Umbilical cord (tissue), 2 donors: Measurements from ENCODE around the gene CAMTA1. TPM values are rescaled to one million over a fixed set of nuclear protein-coding genes. Genes with fewer than 3 reads are reported as not detected.

Experiments used
- DNase-seq: peaks from one replicate; pipeline ENCODE4 v3.0.0-alpha.2; 2015; ENCODE audit warnings: low spot score
- total RNA-seq: library from RNA; depleted of rRNA; stranded (reverse); fragments of >200 nt; gene quantifications from one replicate; pipeline ENCODE4 v1.2.3, GENCODE V29; 2014; ENCODE audit warnings: low replicate concordance; ENCODE audit not compliant: insufficient read depth

Gene CAMTA1
- total RNA-seq, 1 donor from 2014 or later: 29.6 TPM

DNA sequence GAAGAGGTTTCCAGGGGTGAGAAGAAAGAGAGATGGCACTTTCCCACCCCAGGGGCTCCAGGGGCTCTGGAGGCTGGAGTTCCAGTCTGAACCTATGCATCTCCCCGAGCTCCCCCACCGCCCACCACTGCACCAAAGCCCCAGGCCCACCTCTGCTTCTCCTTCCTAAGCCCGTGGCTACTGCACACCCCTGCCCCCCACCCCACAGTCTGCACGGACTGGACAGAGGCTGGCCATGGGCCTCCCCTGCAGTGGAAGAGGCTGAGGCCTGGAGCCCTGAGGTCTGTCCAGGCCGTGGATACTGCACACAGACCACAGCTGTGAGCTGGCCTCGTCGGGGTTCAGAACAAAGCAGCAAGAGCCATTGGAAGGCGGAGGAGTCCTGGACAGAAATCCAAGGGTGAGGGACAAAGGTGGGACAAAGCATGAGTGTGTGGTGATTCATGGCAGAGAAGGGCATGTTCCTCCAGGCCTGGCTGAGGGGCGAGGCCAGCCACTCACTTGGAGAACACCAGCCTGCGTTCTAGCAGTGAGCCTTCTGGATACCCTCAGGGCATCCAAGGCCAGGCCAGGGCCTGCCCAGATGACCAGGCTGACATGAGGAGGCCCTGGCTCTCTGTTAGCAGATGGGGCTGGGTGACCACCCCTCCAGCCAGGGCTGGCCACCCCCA is 741.1 kb downstream of the CAMTA1 start:
- DNase-seq: no peak

DNA sequence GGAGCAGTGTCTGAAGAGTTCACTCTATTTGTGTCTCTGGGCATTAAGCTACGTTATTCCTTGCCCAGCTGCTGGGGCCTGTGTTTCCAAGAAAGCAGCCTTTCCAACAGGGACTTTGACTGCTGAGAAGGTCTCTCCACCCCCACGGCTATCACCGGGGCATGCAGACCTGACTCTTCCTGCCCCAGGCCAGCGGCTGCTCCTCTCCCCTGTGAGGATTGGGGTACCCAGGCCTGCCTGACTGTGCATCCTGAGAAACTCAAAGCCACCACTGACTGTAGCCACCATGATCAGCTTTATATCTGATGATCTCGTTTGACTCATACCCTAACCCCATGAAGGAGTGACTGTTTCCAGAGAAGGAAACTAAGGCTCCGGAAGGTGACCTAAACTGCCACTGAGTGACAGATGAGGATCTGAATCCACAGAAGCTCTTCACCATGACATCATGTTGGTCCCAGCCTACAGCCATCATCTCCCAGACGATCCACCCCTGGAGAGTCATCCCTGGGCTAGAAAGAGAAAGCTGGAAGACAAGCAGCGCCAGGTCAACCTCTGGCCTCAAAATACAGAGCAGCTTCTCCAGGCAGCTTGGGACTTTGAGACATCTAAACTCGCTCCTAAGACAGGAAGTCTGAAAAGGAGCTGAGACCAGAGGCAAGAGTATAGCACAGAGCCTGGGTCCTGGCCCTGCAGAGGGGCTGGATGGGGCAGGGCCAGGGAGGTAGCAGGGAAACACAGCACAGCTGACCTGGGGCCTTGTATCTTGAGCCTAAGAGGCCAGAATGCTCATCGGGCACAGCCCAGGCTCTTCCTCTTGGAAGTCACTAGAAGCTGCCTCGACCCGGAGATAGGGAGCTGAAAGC is 741.8 kb downstream of the CAMTA1 start:
- no peak for DNase-seq

DNA sequence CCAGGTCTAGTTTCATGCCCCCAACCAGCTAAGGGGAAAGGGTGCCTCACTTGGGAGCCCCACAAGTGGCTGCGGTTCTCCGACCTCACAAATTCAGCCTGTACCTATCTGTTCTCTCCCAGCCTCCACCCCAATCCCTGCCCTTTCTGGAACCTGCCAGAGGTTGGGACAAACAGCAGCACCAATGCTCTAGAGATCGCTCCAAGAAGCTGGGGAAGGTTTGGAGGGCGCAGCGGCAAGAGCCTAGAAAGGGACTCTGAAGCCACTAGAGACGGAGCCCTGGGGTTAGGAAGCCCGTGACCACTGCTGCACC is 742.4 kb downstream of the CAMTA1 start:
- no peak for DNase-seq

DNA sequence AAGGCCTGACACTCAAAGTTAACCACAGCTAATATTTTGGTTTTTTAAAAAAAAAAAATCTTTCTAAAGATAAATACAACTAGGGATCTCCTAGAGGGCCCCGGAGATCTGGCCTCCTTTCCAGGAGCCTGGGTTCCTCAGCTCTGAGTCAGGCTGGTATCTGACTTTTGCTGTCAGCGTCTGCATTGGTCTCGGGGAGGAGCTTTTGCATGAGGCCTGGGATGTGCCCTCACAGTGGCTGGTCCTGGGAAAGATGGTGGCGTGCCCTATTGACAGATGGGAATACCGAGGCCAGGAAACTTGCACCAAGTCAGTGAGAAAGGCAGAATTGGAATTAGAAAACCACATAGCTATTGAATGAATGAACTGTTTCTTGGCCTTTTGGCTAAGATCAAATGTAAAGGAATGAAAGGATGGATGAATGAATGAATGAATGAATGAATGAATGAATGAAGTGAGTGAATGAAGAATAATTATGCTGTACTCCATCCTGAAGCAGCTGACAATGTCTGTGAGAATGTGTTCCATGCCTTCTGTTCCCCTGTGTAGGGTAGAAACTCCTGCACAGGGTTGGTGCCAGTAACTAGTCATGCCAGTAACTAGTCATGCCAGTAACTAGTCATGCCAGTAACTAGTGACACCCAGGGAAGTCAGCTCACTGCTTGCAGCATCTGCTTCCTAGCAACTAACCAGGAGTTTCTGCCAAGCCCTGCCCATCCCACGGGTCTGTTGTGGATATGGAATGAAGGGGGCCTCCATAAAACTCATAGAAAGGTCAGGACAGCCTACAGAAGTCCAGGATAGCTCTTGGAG is 743.3 kb downstream of the CAMTA1 start:
- DNase-seq: no peak

DNA sequence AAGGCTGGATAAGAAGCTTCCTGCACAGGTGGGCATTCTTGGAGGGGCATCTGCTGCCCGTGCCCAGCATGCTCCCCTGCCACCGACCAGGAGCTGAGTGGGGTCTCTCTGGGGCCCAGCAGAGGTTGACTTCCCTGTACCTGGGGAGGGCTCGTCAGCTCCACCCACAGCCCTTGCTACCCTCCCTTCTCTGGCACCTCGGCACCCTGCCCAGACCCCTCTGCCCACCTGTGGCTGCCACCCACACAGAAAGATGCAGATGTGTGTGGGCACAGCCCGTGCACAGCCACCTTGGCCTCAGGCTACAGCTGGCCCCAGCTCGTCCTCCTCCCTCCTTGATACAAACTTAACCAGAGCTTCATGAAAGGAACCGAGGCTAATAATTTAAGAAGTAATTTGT is 744.7 kb downstream of the CAMTA1 start:
- no peak for DNase-seq

DNA sequence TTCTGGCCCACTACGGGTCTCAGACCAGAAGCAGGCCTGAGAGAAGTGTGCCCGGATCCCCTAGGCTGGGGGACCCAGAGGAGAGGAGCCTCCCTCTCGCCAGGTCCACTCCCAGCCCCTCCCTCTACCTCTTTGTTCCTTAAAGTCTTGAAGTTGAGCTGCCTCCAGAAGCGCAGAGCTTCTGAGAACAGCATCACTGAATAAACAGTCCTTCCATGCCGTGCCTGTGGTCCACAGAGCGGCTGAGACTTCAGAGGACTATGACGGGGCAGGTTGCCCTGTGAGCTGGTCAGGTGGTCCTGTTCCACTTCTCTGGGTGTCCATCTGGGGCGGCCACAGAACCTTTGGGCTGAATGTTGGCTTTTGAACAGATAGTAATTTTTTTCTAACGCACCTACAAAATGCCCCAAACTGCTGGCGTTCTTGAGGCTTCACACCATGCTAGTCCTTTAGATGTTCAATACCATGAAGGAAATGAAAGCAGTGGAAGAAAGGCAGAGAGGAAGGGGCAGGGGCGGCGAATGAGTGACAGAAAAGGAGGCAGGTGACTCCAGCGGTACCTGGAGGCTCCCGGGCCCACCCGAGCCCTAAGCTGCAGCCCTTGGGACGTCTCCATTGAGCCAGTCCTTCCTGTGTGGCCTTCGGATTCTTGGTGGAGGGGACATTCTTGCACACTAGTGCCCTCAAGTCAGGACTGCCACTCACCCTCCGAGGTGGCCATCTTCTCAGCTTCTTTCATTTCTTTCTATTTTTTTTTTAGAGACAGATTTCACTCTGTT is 746.5 kb downstream of the CAMTA1 start:
- no peak for DNase-seq

DNA sequence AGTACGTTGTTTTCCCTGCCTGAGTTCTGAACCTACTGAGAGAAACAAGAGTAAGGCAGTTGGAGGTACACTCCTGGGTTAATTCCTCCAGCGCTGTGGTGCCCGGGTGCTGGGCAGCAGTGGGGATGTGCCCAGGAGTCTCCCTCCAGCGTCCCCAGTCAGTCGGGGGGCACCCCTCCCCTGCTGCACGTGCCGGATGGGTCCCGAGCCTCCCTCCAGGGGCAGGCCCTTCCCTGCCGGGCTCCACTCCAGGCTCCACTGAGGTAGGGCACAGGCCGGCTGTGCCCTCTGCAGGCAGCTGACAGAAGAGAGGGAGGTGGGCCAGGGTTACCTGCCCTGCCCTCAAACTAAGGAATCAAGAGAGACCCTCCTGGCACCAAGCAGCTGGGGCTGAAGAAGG is 747.8 kb downstream of the CAMTA1 start:
- no peak for DNase-seq

DNA sequence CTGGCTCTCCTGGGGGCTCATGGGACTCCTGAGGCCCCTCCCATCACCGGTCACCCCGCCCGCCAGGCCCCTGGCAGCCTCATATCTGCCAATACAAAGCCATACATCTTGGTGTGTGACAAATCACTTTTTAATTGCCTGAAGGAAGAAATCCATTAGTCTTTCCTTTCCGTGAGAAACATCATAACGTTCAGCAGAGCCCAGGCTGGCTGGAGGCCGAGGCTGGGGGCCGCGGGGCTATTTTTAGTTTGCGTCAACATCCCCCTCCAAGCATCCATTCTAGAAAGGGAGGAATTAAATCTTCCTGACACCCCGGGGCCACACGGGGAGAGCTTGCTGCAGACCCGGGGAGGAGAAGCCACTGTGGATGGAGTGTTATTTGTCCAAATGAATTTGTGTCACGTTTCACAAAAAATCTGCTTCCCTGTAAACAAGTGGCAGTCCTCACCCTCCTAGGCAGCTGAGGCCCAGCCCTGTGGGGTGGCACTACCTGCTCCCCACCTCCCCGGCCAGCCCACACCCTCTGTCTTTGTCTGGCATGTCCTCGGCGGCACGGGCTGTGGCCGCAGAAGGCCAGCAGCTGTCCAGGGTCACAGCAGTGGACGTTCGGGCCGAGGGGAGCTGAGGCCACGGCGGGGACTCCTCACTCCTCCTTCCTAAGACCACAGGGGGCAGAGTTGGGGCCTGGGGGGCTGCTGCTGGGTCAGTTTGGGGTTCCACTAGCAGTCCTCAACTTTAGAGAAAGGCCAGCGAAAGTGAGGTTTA is 749.0 kb downstream of the CAMTA1 start:
- no peak for DNase-seq

DNA sequence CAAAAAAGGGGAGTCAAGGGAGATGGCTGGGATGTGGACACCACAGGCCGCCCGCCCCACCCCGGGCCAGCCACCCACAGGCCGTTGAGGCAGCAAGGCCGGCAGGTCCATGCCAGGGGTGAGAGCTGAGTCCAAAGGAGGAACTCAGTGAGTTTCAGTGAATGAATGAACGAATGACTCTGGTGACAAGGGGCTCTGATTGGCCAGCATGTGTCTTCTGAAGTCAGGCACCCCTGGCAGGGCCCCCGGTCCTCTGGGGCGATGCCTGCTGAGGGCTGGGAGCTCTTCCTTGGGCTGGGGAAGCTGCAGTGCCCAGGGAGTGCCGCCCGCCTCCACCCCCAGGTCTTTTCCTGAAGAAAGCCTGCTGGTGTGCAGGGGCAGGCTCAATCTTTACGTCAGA is 749.8 kb downstream of the CAMTA1 start:
- DNase-seq: no peak

DNA sequence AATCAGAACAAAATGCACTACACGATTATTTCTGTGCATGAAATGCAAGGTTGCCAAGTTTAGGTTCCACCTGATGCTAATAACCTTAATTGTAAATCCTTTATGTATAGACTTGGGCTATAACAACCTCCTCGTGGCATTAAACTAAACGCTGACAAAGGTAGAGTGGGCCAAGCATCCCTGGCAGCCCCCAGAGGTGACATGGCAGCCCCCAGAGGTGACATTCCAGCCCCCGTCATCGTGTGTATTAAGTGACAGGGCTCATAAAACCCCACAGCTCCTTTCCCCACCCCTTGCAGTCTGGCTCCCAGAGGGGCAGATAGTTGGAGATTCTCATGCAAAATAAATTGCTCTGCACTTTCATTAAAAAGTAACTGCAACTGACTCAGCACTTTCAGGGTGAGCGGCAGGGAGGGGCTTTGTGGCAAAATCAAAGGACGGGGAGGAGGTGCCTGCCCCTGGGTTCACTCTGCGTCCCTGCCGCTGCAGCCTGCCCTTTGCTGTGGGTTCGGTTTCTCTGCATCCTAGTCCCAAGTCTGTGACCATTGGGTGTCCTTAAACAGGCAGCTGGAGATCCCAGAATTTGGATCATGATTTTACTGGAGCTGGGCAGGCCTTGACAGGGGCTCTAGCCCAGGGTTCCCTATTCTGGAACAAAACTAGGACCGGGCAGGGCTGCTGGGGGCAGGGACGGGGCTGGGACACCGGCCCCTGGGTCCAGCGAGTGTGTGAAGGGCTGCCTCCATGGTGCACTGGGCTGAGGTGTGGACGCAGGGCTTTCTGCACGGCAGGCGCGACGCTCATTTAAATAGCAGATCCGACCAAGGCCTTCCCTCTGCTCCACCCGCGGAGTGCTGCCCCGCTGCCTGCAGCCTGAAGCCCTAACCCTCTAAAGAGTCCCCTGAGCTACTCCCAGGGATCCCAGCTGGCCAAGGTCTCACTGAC is 751.0 kb downstream of the CAMTA1 start:
- no peak for DNase-seq

DNA sequence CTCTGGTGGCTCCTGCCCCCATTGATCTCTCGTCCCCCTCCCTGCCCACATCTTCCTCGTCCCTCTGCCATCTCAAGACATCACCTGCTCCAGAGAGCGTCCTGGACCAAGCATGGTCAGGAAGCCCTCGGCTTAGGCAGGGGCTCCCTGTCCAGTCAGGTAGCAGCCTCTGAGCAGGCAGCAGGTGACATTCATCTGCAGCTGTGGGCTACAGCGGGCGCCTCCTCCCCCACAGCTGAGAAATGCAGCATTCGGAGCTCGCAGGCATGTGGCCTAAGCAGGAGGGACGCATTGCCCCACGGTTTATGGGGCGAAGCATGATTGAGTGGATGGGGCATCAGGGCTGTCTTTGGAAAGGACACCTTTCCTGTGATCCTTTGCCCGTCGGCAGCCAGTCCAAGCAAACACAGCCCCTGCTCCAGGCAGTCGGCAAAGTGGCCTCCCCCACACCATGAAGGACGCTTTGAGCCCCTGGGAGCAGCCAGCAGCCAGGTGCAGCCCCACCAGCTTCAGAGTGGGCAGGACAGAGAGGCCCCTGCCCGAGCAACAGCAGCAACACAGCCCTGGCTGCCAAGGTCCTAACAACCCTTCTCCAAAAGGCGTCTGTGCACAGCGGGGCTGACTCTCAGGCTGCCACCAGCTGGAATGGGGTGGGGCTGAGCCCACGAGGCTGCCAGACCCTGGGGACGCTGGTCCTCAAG is 751.8 kb downstream of the CAMTA1 start:
- no peak for DNase-seq

DNA sequence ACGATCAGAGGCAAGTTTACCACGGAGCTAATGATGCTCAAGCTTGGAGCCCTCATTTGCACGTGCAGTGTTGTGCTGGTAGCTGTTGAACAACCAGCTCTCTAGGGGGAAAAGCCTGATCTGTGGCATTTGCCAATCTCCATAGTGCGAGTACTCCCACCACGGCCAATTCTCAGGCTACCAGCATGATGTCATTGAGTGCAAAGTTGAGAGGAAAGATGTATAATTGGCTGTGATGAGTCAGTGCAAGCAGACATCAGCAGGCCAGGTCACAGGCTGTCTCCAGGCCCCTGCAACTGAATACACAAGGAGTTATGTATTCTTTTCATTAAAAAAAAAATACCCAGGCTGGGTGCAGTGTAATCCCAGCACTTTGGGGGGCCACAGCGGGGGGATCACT is 752.8 kb downstream of the CAMTA1 start:
- no peak for DNase-seq

DNA sequence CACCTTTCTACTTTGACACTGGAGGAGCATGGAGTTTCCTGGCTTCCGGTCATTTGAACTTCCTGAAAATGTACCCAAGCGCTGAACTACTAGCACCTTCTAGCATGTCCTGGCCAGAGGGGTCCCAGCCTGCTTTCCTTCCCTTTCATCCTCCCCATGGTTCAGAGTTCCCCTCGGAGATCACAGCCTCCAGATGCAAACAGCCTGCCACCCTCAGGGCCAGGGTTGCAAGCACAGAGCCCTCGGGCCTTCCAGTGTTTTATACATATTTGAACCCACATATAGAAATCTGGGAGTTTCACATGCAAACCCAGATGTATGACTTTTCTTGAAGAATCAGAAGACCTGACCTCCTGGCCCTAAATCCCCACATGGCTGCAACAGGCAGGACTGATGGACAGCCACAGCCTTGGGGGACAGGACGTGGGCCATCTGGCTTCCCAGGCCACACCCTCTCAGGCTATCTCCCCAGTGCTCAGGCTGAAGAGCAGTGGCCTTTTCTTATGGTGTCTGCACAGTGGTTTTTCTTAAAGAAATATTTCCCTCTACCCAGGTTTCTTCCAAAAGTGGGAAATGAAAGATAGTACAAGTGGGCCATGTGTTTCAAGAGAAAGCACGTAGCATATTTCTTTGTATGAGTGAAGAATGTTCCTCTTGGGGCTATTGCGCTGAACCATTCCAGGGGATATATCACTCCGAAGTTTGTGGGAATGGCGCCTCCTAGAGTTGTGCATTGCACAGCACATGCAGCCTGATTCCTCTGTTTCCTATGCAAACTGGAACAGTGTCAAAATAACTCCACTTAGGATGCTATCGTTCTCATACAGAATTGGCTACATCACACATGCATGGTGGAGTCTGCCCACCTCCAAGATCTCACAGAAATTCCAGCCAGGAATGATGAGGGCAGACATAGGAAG is 753.9 kb downstream of the CAMTA1 start:
- DNase-seq: no peak

DNA sequence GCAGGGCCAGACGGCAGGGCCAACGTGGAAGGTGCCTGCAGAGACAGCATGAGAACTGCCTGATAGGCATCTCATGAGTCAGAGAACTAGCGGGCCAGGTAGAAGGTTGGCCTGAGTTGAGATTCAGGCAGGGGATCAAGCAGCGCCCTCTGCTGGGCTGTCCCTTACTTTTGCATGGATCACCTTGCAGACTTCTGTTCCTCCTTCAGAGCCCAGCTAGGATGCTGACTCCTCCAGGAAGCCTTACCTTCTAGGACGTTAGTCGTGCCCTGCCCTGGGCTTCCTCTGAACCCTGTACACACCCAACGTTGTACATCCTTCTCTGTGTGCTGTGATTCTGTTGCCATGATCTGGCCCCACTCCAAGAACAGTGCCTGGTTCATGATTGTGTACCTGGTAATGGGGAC is 754.5 kb downstream of the CAMTA1 start:
- DNase-seq: no peak

DNA sequence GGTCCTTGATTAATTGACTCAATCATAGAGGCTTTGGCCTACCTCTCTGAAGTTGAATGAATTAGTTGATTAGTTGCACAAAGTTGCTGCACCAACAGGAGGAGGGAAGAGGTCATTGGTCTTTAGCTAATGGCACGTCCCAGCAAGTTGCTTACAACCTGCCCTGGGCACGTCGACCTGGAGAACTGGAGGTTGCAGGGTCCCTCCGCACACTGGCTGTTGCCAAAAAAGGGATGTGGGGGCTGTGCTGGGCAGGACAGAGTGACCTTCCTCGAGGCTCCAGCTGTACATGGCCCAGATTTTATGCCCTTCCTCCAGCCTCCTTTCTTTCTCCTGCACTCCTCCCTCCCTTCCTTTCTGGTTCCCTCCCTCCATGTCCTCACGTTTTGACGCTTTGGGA is 755.6 kb downstream of the CAMTA1 start:
- no peak for DNase-seq

DNA sequence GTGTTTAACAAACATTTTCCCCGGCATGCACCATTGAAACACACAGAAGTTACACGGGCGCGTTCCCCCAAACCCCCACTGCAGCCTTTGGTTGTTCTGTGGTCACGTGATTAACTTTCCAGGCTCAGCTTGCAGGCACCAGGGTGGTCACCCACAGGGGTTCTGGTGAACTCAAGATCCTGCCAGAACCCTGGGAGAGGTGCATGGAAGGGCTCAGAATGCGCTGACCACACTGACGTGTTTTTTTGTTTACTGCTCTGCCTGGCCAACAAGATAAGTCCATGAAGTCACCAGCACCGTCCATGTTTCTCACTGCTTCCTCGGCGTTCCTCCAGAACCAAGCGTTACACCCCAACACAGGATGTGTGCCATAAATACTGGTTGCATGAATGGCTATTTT is 756.4 kb downstream of the CAMTA1 start:
- no peak for DNase-seq

DNA sequence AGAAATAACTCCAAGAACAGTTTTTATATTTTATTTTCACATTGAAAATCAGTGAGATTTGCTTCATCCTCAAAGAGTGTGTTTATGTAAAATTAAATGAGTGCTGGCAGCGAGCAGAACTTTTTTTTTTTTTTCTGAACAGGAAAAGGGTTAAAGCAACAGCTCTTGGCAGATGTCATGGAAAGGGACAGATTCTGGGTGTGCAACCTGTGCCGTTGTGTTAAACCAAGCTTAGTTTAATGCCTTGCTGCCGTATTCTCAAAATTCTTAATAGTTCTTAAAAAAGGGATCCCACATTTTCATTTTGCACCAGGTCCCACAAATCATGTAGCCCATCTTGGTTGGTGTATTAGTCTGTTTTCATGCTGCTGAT is 758.5 kb downstream of the CAMTA1 start:
- DNase-seq: no peak
